Dedifferentiated amniotic fluid mesenchymal stem cell (primary cell): ENCODE data around the gene CHM.
"Not testable (repeated sequence)": the region's sequence is repeated elsewhere in the genome, so short reads cannot be mapped to it uniquely, and the experiment has no call there.

Source experiments
- DNase-seq: peaks from one replicate; pipeline ENCODE4 v3.0.0-alpha.2; 2016; ENCODE audit errors: extremely low spot score

The CHM gene

DNA sequence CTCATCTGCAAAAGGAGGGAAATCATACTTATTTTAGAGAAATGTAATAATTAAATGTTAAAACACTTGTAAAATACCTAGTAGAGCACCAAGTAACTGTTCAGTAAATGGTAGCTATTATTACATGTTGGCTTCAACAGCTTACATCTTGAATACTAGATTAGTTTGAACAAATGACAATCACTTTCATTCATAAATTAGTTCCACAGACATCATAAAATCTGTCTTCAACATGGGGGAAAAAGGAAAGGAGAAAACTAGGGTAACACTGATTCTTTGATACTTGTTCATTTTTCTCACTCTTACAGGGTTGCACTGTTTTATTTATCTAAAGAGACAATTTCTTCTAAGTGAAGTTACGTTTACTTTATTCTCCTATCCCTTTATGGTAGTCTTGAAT is 51.7 kb downstream of the CHM start:
- no peak for DNase-seq

DNA sequence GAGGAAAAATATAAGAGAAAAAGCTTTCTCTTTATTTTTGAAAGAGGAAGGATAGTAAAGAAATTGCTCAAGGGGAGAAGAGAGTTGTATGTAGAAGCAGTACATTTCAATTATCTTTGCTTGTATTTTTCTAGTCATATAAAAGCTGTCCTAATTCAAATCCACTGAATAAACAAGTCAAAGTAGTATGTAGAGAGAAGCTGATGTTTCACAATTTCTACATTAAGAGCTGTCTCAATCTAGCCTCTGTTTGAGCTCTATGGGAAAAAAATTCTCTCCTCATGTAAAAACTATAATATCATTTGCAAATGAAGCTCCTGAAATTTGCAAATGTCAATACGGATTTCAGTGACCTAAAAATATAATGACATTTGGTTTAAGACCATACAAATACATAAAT is 52.6 kb downstream of the CHM start:
- DNase-seq = no peak

DNA sequence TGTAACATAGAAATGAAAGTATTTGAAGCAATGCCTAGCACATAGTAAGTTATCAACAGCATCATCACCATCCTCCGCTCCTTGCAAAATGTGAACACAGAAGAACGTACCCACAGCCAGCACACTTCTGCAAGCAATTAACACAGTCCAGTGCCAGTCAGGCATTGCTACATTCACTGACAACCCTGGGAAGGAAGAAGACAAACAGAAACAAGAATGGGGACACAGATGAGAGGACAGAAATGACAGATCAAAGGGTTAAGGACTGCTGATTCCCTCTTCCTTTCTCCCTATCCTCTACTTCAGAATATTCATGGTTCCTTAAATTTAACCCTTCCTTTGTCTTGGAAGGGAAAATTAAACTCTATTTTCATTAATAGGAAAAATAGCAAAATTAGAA is 53.1 kb downstream of the CHM start:
- DNase-seq = no peak

DNA sequence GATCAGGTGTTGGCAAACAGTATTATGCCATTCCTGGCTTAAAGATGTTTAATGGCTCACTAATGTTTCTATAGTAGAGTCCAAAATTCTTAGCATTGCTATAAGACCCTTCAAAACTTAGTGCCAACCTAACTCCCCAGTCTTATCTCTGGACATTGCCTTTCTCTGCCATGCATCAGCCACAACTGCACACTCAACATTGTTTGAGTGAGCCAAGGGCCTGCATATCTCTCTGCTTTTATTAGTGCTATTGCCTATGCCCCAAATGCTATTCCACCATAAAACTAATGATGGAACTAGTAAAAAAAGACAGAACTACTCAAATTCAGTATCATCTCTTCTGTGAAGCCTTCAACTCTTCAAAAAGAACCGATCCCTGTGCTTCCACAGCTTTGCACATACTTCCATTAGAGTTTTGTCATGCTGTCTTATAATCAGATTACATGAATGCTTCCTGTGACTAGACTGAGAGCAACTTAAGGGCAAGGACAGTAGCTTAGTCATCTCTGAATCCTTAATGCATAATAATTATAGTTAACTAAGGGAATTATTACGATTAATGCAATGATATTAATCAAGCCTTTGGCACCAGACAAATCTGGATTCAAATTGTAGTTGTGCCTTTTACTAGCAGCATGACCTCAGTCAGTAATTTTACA is 53.7 kb downstream of the CHM start:
- DNase-seq = no peak

DNA sequence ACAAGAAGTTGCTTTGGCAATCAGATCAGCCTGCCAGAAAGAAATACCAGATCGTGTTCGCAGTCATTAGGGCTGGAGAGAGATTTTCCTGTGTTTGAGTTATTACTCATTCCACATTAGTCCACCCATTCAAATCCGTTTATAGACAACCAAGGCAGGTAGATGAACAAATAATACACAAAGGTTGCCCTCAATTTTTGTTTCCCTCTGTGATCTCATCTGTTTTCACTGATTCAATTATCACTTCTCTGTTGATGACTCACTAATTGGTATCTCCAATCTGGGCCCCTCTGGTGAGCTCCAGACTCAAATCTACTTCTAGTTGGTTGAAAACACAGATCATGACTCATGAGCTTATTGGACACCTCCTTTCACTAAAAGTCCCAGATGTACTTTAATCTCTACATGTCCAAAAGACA is 54.5 kb downstream of the CHM start:
- DNase-seq = no peak

DNA sequence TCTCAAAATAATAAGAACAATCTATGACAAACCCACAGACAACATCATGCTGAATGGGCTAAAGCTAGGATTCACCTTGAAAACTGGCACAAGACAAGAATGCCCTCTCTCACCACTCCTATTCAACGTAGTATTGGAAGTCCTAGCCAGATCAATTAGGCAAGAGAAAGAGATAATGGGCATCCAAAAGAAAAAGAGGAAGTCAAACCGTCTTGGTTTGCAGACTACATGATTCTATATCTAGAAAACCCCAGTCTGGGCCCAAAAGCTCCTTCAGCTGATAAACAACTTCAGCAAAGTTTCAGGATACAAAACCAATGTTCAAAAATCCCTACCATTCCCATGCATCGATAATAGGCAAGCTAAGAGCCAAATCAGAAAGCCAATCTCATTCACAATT is 59.0 kb downstream of the CHM start:
- DNase-seq = no peak

GRCh38 chrX:85980286-85980685 is 67.1 kb downstream of the CHM start:
- DNase-seq = no peak

DNA sequence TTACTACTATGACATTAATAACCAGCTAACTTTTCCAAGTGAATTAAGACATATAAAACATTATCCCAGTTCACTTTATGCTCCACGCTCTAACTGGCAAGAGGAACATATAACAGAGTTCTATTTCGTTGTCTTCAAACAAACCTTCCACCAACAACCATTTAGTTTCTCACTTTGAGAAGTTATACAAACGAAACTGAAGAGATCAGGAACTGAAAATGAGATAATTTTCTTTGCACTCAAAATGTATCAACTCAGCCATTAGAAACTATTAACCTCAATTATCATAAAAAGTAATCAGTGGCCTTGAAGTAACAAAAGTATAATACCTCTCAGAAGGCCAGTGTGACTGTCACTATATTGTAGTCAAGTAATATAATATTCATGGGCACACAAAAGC is 70.1 kb downstream of the CHM start:
- no peak for DNase-seq

DNA sequence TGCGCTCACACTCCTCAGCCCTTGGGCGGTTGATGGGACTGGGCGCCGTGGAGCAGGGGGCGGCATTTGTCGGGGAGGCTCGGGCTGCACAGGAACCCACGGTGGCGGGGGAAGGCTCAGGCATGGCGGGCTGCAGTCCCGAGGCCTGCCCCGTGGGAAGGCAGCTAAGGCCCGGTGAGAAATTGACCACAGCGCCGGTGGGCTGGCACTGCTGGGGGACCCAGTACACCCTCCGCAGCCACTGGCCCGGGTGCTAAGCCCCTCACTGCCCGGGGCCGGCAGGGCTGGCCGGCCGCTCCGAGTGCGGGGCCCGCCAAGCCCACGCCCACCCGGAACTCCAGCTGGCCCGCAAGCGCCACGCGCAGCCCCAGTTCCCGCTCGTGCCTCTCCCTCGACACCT is 75.0 kb downstream of the CHM start:
- not testable (repeated sequence) for DNase-seq

GRCh38 chrX:85964744-85965143 is 82.6 kb downstream of the CHM start:
- no peak for DNase-seq

DNA sequence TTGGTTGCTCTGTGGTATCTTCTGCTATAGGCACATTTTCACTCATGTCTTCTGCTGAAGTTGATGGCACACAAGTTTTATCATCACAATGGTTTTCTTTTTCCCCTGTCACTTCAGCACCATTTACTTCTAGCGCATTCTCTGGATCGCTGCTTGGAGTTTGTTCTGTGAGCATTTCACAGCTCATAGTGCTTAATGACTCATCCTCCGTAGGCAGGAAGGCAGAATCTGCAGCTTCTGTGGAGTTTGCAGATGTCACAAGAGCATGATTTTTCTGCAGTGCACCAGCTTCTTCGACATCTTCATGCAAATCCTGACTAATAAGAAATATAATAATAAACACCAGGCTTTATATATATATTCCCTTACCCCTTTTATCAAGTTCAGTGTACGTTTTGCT is 83.6 kb downstream of the CHM start:
- DNase-seq = peak; percentile 23

GRCh38 chrX:85955510-85955909 is 91.8 kb downstream of the CHM start:
- DNase-seq = no peak

GRCh38 chrX:85944751-85945150 is 102.6 kb downstream of the CHM start:
- not testable (repeated sequence) for DNase-seq

DNA sequence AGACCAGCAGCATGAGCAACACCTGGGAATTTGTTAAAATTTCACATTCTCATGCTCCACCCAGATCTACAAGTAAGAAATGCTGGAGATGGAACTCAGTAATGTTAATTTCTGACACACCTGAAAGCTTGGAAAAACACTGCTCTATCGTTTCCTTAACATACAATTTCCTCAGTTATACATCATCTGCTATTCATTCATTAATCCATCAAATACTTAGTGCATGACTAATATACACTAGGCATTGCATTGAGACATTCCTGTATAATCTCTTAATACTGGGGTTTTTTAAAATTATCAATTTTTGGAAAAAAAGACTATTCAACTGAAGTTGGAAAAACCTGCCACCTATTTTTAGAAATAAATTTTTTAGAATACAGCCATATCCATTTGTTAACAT is 106.1 kb downstream of the CHM start:
- DNase-seq = no peak

DNA sequence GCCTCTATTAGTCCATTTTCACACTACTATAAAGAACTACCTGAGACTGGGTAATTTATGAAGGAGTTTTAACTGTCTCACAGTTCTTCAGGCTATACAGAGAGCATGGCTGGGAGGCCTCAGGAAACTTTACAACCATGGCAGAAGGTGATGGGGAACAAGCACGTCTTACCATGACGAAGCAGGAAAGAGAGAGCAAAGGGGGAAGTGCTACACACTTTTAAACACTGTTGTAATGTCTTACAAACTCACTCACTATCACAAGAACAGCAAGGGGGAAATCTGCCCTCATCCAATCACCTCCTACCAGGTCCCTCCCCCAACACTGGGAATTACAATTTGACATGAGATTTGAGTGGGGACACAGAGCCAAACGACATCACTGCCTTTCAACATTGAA is 107.4 kb downstream of the CHM start:
- not testable (repeated sequence) for DNase-seq

DNA sequence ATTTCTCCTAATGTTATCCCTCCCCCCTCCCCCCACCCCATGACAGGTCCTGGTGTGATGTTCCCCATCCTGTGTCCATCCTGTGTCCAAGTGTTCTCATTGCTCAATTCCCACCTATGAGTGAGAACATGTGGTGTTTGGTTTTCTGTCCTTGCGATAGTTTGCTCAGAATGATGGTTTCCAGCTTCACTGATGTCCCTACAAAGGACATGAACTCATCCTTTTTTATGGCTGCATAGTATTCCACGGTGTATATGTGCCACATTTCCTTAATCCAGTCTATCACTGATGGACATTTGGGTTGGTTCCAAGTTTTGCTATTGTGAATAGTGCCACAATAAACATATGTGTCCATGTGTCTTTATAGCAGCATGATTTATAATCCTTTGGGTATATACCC is 113.0 kb downstream of the CHM start:
- not testable (repeated sequence) for DNase-seq

- DNase-seq = no peak
These were observed 117.3 kb downstream of the CHM start for GRCh38 chrX:85930099-85930498.

GRCh38 chrX:85928606-85929005 is 118.8 kb downstream of the CHM start:
- no peak for DNase-seq

- no peak for DNase-seq
These were observed 119.6 kb downstream of the CHM start for GRCh38 chrX:85927740-85928139.

DNA sequence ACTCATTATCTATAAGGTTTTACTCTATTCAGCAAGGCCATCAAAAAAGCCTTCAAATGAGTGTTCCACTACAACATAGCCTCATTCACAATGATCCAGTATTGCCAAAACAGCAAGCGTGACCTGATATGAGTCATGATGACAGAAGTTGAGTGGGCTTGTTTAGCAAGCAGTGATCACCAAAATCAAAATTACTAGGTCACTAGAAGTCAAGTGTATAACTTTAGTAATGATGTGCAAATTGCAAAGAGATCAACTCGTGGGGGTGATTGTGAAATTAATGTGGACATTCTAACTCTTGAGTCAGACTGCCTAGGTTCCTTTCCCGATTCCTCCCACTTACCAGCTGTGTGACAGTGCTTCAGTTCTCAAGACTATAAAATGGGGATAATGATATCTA is 124.5 kb downstream of the CHM start:
- DNase-seq = no peak

- not testable (repeated sequence) for DNase-seq
These were observed 130.6 kb downstream of the CHM start for GRCh38 chrX:85916656-85917280.

DNA sequence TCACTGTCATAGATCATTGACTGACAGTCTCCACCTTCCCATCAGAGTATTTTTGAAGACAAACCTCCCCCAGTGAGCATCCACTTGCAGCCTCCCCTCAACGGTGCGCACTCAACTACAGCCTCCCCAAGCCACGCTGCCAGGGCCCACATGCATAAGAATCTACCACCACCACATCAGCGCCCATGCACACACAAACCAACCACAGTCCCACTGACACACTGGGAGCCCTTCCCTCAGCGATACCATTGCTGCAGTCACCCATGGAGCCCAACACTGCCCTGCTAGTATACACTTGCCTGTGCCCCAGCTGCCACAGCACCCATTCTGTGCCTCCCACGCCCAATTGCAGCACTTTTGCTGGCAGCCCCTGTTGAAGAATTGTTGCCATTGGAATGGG is 132.9 kb downstream of the CHM start:
- DNase-seq = no peak

DNA sequence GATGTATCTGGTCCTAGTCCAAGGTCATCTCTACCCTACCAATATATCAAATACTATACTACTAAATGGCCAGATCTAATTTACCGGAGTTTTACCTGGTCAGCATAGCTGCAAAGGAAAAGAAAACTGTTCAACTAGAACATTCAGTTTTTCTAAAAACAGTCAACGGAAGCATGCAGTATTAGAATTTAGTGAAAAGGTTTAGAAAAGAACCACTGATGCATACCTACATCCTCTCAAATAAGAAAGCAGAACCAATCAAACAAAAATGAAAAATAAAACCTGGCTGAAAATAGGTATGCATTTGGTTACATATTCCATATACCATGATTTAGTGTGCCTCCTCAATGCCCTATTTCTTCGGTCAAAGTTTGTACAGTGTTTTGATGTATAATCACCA is 140.0 kb downstream of the CHM start:
- no peak for DNase-seq

GRCh38 chrX:85906399-85906798 is 141.0 kb downstream of the CHM start:
- DNase-seq = no peak
